Measurements from ENCODE around the gene PFKL.

The PFKL gene

DNA sequence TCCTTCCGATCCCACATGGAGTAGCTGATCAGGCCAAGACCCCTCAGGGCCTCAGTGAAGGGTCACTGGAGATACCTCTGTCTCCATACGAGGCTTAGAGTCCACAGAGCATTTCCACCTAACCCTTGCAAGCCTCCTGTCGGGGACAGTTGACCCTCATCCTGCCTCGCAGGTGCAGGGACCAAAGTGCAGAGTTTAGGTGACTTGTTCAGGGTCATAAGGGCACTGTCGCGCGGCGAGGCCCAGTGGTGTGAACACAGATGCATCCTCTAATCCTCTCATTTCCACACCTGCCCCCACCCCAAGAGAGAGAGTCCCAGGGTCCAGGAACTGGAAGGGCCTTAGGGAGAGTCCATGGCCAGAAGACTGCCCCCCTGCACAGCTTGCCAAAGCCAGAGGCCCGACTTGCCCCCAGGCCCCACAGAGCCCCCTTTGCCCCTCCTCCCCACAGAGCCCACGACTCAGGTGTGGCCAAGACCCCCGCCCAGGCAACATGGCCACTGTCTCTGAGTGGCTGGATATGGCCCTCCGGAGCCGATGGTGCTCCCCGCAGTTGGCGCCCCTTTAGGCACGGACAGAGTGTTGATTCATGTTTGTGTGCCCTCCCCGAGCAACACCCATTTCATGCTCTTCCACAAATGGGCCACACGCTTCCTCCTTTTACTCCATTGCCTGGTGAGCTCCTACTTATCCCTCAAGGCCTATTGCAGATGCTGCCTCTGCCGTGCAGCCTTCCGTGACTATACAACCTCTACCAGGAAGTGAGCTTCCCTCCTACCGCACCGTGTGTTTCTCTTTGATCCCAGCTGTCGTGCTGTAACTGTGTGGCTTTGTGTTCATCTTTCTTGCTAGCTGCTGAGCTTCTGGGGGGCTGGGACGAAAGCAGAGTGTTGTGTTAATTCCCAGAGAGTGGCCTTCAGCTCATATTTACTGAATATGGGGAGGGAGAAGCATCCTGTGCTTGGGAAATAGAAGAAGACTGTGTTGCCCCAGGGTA is 55.2 kb downstream of the PFKL start:
- 74% methylated on average over 24 of the region's 24 CpGs for WGBS
- no peak overlapping the region for H2BK12ac ChIP-seq (ENCODE audit: low read length in 2 of 2)
- H3K23ac ChIP-seq (ENCODE audit: low read length in 2 of 2): no peak overlapping the region
- H4K91ac ChIP-seq (ENCODE audit: low read length): no peak overlapping the region
- DNase-seq: no peak
- H3K9me3 ChIP-seq (ENCODE audit: control insufficient read depth, low read length): peaks cover 5% of the 10 kb centered on the region
- H4K8ac ChIP-seq (ENCODE audit: low read length): no peak overlapping the region
- no peak overlapping the region for H2AK5ac ChIP-seq (ENCODE audit: low read length, severe bottlenecking)
- H3K27ac ChIP-seq (ENCODE audit: low read length, poor library complexity, severe bottlenecking): no peak overlapping the region
- no peak overlapping the region for H3K18ac ChIP-seq (ENCODE audit: low read depth in 1 of 2, low read length in 2 of 2)
- H3K36me3 ChIP-seq (ENCODE audit: control insufficient read depth in 1 of 2, insufficient read depth in 2 of 2, low read depth in 1 of 2, low read length in 2 of 2): no peaks in the 10 kb centered on the region
- no peak overlapping the region for H2BK120ac ChIP-seq (ENCODE audit: low read depth, low read length)
- H3K4me2 ChIP-seq (ENCODE audit: low read length, poor library complexity, severe bottlenecking): no peak overlapping the region
- H3K79me1 ChIP-seq (replicated peaks; ENCODE audit: low read length, poor library complexity, severe bottlenecking): no peaks in the 10 kb centered on the region
- H2AFZ ChIP-seq (ENCODE audit: low read depth, low read length): no peak overlapping the region
- H3K14ac ChIP-seq (ENCODE audit: low read length in 2 of 2): no peak overlapping the region
- H3K4me3 ChIP-seq (ENCODE audit: insufficient read depth in 1 of 2, low read depth in 1 of 2, low read length in 2 of 2): no peak overlapping the region
- no peak overlapping the region for H3K9ac ChIP-seq (ENCODE audit: low read length)
- no peak overlapping the region for H2BK5ac ChIP-seq (ENCODE audit: low read depth, low read length, poor library complexity, severe bottlenecking)
- H2BK15ac ChIP-seq (ENCODE audit: low read depth, poor library complexity, severe bottlenecking): no peak overlapping the region
- no peak overlapping the region for H3K4ac ChIP-seq (ENCODE audit: low read depth in 1 of 2, low read length in 2 of 2)
- peaks cover 36 to 63% of the 10 kb centered on the region in 2 experiments for H3K27me3 ChIP-seq (ENCODE audit: control insufficient read depth in 1 of 2, insufficient read depth in 1 of 2, low read length in 2 of 2)
- peaks cover 6% of the 10 kb centered on the region for H3K4me1 ChIP-seq (ENCODE audit: control insufficient read depth, insufficient read depth, low read depth, low read length)

DNA sequence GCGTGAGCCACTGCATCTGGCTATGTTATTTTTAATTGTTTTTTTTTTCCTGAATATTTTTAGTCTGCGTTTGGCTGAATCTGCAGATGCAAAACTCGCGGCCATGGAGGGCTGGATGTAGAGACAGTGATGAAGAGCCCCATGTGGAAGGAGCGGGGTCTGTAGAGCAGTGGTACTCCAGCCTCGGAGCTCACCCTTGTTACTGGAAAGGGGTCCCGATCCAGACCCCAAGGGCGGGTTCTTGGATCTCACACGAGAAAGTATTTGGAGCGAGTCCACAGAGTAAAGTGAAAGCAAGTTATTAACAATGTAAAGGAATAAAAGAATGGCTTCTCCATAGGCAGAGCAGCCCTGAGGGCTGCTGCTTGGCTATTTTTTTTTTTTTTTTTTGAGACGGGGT is 56.3 kb downstream of the PFKL start:
- no peak overlapping the region for H3K4ac ChIP-seq (ENCODE audit: low read depth in 1 of 2, low read length in 2 of 2)
- H2BK5ac ChIP-seq (ENCODE audit: low read depth, low read length, poor library complexity, severe bottlenecking): no peak overlapping the region
- H3K9me3 ChIP-seq (ENCODE audit: control insufficient read depth, low read length): peaks cover 5% of the 10 kb centered on the region
- 89% methylated on average over 11 of the region's 11 CpGs for WGBS
- H3K4me3 ChIP-seq (ENCODE audit: insufficient read depth in 1 of 2, low read depth in 1 of 2, low read length in 2 of 2): no peak overlapping the region
- H2BK12ac ChIP-seq (ENCODE audit: low read length in 2 of 2): no peak overlapping the region
- no peaks in the 10 kb centered on the region for H3K36me3 ChIP-seq (ENCODE audit: control insufficient read depth in 1 of 2, insufficient read depth in 2 of 2, low read depth in 1 of 2, low read length in 2 of 2)
- no peak overlapping the region for H2BK15ac ChIP-seq (ENCODE audit: low read depth, poor library complexity, severe bottlenecking)
- no peak overlapping the region for H3K9ac ChIP-seq (ENCODE audit: low read length)
- no peak overlapping the region for H3K4me2 ChIP-seq (ENCODE audit: low read length, poor library complexity, severe bottlenecking)
- no peak overlapping the region for H2BK120ac ChIP-seq (ENCODE audit: low read depth, low read length)
- no peak overlapping the region for H2AFZ ChIP-seq (ENCODE audit: low read depth, low read length)
- H2AK5ac ChIP-seq (ENCODE audit: low read length, severe bottlenecking): no peak overlapping the region
- H3K79me1 ChIP-seq (replicated peaks; ENCODE audit: low read length, poor library complexity, severe bottlenecking): no peaks in the 10 kb centered on the region
- no peak overlapping the region for H4K91ac ChIP-seq (ENCODE audit: low read length)
- H3K14ac ChIP-seq (ENCODE audit: low read length in 2 of 2): no peak overlapping the region
- peaks cover 36 to 59% of the 10 kb centered on the region in 2 experiments for H3K27me3 ChIP-seq (ENCODE audit: control insufficient read depth in 1 of 2, insufficient read depth in 1 of 2, low read length in 2 of 2)
- peaks cover 6% of the 10 kb centered on the region for H3K4me1 ChIP-seq (ENCODE audit: control insufficient read depth, insufficient read depth, low read depth, low read length)
- no peak for DNase-seq
- no peak overlapping the region for H3K18ac ChIP-seq (ENCODE audit: low read depth in 1 of 2, low read length in 2 of 2)
- H3K27ac ChIP-seq (ENCODE audit: low read length, poor library complexity, severe bottlenecking): no peak overlapping the region
- H3K23ac ChIP-seq (ENCODE audit: low read length in 2 of 2): no peak overlapping the region
- H4K8ac ChIP-seq (ENCODE audit: low read length): no peak overlapping the region

DNA sequence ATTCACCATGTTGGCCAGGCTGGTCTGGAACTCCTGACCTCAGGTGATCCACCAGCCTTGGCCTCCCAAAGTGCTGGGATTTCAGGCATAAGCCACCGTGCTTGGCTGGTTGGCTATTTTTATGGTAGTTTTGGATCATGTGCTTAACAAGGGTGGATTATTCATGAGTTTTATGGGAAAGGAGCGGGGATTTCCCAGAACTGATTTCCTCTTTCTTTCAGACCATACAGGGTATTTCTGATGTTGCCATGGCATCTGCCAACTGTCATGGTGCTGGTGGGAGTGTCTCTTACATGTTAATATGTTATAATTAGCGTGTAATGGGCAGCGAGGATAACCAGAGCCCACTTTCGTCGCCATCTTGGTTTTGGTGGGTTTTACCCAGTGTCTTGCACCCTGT is 56.8 kb downstream of the PFKL start:
- no peak for DNase-seq
- Histone ChIP-seq H3K4ac (ENCODE audit: low read depth in 1 of 2, low read length in 2 of 2) (no peak overlapping the region), H3K27me3 (ENCODE audit: control insufficient read depth in 1 of 2, insufficient read depth in 1 of 2, low read length in 2 of 2) (peaks cover 32 to 54% of the 10 kb centered on the region in 2 experiments), H3K4me3 (ENCODE audit: insufficient read depth in 1 of 2, low read depth in 1 of 2, low read length in 2 of 2) (no peak overlapping the region), H4K8ac (ENCODE audit: low read length) (no peak overlapping the region), H2AK5ac (ENCODE audit: low read length, severe bottlenecking) (no peak overlapping the region), H3K18ac (ENCODE audit: low read depth in 1 of 2, low read length in 2 of 2) (no peak overlapping the region), H3K4me2 (ENCODE audit: low read length, poor library complexity, severe bottlenecking) (no peak overlapping the region), H4K91ac (ENCODE audit: low read length) (no peak overlapping the region), H3K36me3 (ENCODE audit: control insufficient read depth in 1 of 2, insufficient read depth in 2 of 2, low read depth in 1 of 2, low read length in 2 of 2) (no peaks in the 10 kb centered on the region), H3K9me3 (ENCODE audit: control insufficient read depth, low read length) (peaks cover 5% of the 10 kb centered on the region), H3K27ac (ENCODE audit: low read length, poor library complexity, severe bottlenecking) (no peak overlapping the region), H3K23ac (ENCODE audit: low read length in 2 of 2) (no peak overlapping the region), H3K14ac (ENCODE audit: low read length in 2 of 2) (no peak overlapping the region), H2BK12ac (ENCODE audit: low read length in 2 of 2) (no peak overlapping the region), H2BK120ac (ENCODE audit: low read depth, low read length) (no peak overlapping the region), H2BK15ac (ENCODE audit: low read depth, poor library complexity, severe bottlenecking) (no peak overlapping the region), H3K79me1 (replicated peaks; ENCODE audit: low read length, poor library complexity, severe bottlenecking) (no peaks in the 10 kb centered on the region), H2AFZ (ENCODE audit: low read depth, low read length) (no peak overlapping the region), H3K4me1 (ENCODE audit: control insufficient read depth, insufficient read depth, low read depth, low read length) (peaks cover 6% of the 10 kb centered on the region), H2BK5ac (ENCODE audit: low read depth, low read length, poor library complexity, severe bottlenecking) (no peak overlapping the region), H3K9ac (ENCODE audit: low read length) (no peak overlapping the region)
- WGBS: 91% methylated on average over 6 of the region's 6 CpGs

DNA sequence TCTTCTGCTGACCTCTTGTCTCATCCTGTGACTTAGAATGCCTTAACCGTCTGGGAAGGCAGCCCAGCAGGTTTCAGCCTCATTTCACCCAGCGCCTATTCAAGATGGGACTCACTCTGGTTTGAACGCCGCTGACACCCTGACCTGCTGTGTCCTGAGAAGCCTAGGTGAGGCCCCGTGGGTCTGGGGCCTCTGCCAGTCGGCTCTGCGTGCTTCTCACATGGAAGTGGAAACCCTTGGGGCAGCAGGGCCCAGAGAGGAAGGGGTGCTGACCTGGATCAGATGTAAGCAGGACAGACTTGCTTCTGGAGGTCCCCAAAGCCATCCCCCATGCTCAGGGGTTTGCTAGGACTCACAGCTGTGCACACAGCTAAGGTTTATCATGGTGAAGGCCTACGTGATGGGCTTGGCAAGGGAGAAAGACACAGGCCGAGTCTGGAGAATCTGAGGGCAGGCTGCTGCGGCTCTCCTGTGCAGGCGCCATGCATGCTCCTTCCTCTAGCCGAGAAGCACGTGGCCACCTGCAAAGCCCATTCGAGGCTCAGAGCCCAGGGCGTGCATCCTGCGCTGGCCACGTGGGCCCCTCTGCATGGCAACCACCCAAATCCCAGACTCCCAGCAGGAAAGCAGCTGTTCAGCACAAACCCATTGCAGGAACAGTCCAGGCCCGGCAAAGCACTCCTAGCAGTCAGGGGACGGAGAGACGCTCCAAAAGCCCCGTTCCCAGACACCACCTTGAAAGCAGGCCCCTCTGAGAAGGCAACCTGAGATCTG is 57.4 kb downstream of the PFKL start:
- Histone ChIP-seq H4K8ac (ENCODE audit: low read length) (no peak overlapping the region), H3K4me2 (ENCODE audit: low read length, poor library complexity, severe bottlenecking) (no peak overlapping the region), H2AFZ (ENCODE audit: low read depth, low read length) (no peak overlapping the region), H3K18ac (ENCODE audit: low read depth in 1 of 2, low read length in 2 of 2) (no peak overlapping the region), H3K9ac (ENCODE audit: low read length) (no peak overlapping the region), H3K4me3 (ENCODE audit: insufficient read depth in 1 of 2, low read depth in 1 of 2, low read length in 2 of 2) (no peak overlapping the region), H3K23ac (ENCODE audit: low read length in 2 of 2) (no peak overlapping the region), H3K4me1 (ENCODE audit: control insufficient read depth, insufficient read depth, low read depth, low read length) (peaks cover 6% of the 10 kb centered on the region), H3K9me3 (ENCODE audit: control insufficient read depth, low read length) (peaks cover 5% of the 10 kb centered on the region), H3K27me3 (ENCODE audit: control insufficient read depth in 1 of 2, insufficient read depth in 1 of 2, low read length in 2 of 2) (peaks cover 26 to 48% of the 10 kb centered on the region in 2 experiments), H3K27ac (ENCODE audit: low read length, poor library complexity, severe bottlenecking) (no peak overlapping the region), H3K14ac (ENCODE audit: low read length in 2 of 2) (no peak overlapping the region), H3K79me1 (replicated peaks; ENCODE audit: low read length, poor library complexity, severe bottlenecking) (no peaks in the 10 kb centered on the region), H2BK5ac (ENCODE audit: low read depth, low read length, poor library complexity, severe bottlenecking) (no peak overlapping the region), H2BK12ac (ENCODE audit: low read length in 2 of 2) (no peak overlapping the region), H2BK15ac (ENCODE audit: low read depth, poor library complexity, severe bottlenecking) (no peak overlapping the region), H3K36me3 (ENCODE audit: control insufficient read depth in 1 of 2, insufficient read depth in 2 of 2, low read depth in 1 of 2, low read length in 2 of 2) (no peaks in the 10 kb centered on the region), H2AK5ac (ENCODE audit: low read length, severe bottlenecking) (no peak overlapping the region), H3K4ac (ENCODE audit: low read depth in 1 of 2, low read length in 2 of 2) (no peak overlapping the region), H4K91ac (ENCODE audit: low read length) (no peak overlapping the region), H2BK120ac (ENCODE audit: low read depth, low read length) (no peak overlapping the region)
- no peak for DNase-seq
- 84% methylated on average over 21 of the region's 21 CpGs for WGBS

Measured in mesenchymal stem cell (in vitro differentiated cells and primary cell).